Lung (tissue), 16 donors: Measurements from ENCODE around the gene APBB2. TPM values are rescaled to one million over a fixed set of nuclear protein-coding genes. Genes with fewer than 3 reads are reported as not detected.

Source experiments
- ATAC-seq: fragments of 200-7000 bp; cut with Tn5 transposase; one replicate; pipeline ENCODE4 v1.9.1; 2020; ENCODE audit warnings: moderate number of reproducible peaks; ENCODE audit not compliant: insufficient read depth, low FRiP score
- DNase-seq, 3 donors: peaks; one replicate each; pipeline ENCODE4 v3.0.0-alpha.2; 2013 to 2017
- H3K27ac ChIP-seq, 2 donors: one replicate each; pipeline ENCODE4 v1.5.1; 2013; ENCODE audit warnings: mild to moderate bottlenecking in 2 of 2, moderate library complexity in 2 of 2, control low read depth in 1 of 2, inconsistent platforms in 1 of 2, low read depth in 1 of 2, low read length in 1 of 2
- H3K27me3 ChIP-seq, 3 donors: one replicate each; pipeline ENCODE4 v1.5.1; 2013; ENCODE audit warnings: low read length in 2 of 3; ENCODE audit not compliant: control insufficient read depth in 3 of 3, insufficient read depth in 3 of 3
- H3K36me3 ChIP-seq, 4 donors: one replicate each; pipeline ENCODE4 v1.5.1; 2013; ENCODE audit warnings: low read length in 4 of 4, mild to moderate bottlenecking in 1 of 4, moderate library complexity in 1 of 4; ENCODE audit not compliant: control insufficient read depth in 4 of 4, insufficient read depth in 4 of 4
- H3K4me1 ChIP-seq, 5 donors: one replicate each; pipeline ENCODE4 v1.5.1; 2013; ENCODE audit warnings: low read length in 5 of 5, mild to moderate bottlenecking in 2 of 5, moderate library complexity in 1 of 5; ENCODE audit not compliant: control insufficient read depth in 5 of 5, insufficient read depth in 5 of 5
- H3K4me3 ChIP-seq: one replicate; pipeline ENCODE4 v1.5.1; 2013; ENCODE audit warnings: mild to moderate bottlenecking, control low read depth, moderate library complexity
- H3K9ac ChIP-seq, 2 donors: one replicate each; pipeline ENCODE4 v1.5.1; 2013; ENCODE audit warnings: low read length in 2 of 2, control low read depth in 1 of 2; ENCODE audit not compliant: insufficient read depth in 1 of 2
- H3K9me3 ChIP-seq, 4 donors: one replicate each; pipeline ENCODE4 v1.5.1; 2013; ENCODE audit warnings: low read length in 3 of 4, mild to moderate bottlenecking in 1 of 4, moderate library complexity in 1 of 4; ENCODE audit not compliant: control insufficient read depth in 4 of 4, insufficient read depth in 3 of 4
- WGBS, 2 donors: extraction: QIAGEN DNeasy Blood & Tissue Kit; methylation state at CpG; one replicate each; pipeline ENCODE4 v1.1.7; 2013; 5-methylcytosine and 5-hydroxymethylcytosine counted together
- long read RNA-seq, 5 donors: transcript quantifications; one replicate each; lab custom pipeline, GENCODE V29; 2026
- polyA plus RNA-seq, 2 donors: library from polyadenylated mRNA; stranded (reverse); fragments of 200-250 nt; gene quantifications; one replicate each; pipeline ENCODE4 v1.2.1, GENCODE V29; 2013
- total RNA-seq, 2 donors: library from RNA; depleted of rRNA in 1 of 2; stranded (reverse); fragments of >200 nt in 1 of 2; gene quantifications; one replicate each; pipeline ENCODE4 v1.2.1, GENCODE V29; 2014 to 2021
- TF ChIP-seq, protein P1 (sequence below): IDR thresholded peaks from 2 replicates; pipeline ENCODE4 v1.5.1; 2012; ENCODE audit warnings: mild to moderate bottlenecking; ENCODE audit errors: control extremely low read depth, extremely low read depth
- donor health status: control.
- donor health status: control.
- donor health status: Bipolar disorder and iron deficiency.
- donor health status: healthy.
- donor health status: DM: yes; HTN: yes; CAD: no.

Gene APBB2
- total RNA-seq (10 to 100 TPM; 65.9 to 99.0 TPM), polyA plus RNA-seq (10 to 100 TPM; 13.3 to 14.9 TPM)
- long read RNA-seq, donor 1, full-length matches to known transcripts: 4 of 21 reads
- long read RNA-seq, donor 1, partial matches to known transcripts: 17 of 21 reads
- long read RNA-seq, donor 1, other reads (novel, unspliced or antisense): 0 of 21 reads
- long read RNA-seq, donor 2: 0 reads
- long read RNA-seq, donor 3: 0 reads
- long read RNA-seq, donor 4: 0 reads
- long read RNA-seq, donor 5, partial matches to known transcripts: 0 of 6 reads
- long read RNA-seq, donor 5, other reads (novel, unspliced or antisense): 0 of 6 reads

DNA sequence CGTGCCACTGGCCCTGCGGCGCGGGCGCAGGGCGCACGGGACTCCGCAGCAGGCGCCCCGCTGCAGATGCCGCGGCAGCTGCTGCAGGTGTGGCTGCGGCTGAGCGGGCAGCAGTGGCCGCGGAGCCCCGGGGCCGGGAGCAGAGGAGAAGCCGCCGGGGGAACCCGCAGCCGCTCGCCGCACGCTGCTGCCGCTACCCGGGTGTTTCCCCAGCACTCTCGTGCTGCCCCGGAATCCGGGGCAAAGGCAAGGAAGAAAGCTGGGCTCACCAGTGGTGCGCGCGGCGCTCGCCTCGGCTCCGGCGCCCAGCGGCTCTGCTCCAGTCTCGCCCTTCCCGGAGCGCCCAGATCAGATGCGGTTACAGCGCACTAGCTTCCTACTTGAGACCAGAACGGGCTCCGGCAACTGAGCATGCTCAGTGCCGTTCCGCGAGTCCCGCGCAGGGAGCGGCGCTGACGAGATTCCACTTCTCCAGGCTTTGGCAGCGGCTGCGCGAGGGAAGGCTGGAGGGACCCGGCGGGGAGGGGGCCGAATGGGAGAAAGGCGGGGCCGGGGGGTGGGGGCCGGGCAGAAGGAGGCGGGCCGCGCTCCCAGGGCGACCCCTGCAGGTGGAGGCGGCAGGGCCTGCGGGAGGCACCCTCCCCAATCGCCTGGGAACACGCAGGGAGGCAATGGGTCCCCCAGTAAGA, at the start of gene APBB2:
APBB2 (minus strand) TSS at position 407 of the 689 bp plus-strand sequence. CDS start 181,288 bp downstream, outside the sequence.
- Histone ChIP-seq H3K27me3 (no peaks in the 10 kb centered on the region), H3K9me3 (no peaks in the 10 kb centered on the region), H3K4me1 (peaks cover 0 to 24% (median 14%) of the 10 kb centered on the region in 5 donors), H3K36me3 (no peaks in the 10 kb centered on the region), H3K27ac (peak within 1 kb of the TSS; percentile 81 to 84), H3K4me3 (peak within 1 kb of the TSS; percentile 77), H3K9ac (peak within 1 kb of the TSS in 1 of 2 donors; percentile 76)
- TF ChIP-seq, protein P1, sequence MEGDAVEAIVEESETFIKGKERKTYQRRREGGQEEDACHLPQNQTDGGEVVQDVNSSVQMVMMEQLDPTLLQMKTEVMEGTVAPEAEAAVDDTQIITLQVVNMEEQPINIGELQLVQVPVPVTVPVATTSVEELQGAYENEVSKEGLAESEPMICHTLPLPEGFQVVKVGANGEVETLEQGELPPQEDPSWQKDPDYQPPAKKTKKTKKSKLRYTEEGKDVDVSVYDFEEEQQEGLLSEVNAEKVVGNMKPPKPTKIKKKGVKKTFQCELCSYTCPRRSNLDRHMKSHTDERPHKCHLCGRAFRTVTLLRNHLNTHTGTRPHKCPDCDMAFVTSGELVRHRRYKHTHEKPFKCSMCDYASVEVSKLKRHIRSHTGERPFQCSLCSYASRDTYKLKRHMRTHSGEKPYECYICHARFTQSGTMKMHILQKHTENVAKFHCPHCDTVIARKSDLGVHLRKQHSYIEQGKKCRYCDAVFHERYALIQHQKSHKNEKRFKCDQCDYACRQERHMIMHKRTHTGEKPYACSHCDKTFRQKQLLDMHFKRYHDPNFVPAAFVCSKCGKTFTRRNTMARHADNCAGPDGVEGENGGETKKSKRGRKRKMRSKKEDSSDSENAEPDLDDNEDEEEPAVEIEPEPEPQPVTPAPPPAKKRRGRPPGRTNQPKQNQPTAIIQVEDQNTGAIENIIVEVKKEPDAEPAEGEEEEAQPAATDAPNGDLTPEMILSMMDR: peak; percentile 33
- 0 to 1% methylated on average over 60 to 71 of the region's 71 CpGs for WGBS, 2 donors
- DNase-seq (peak; percentile 98 to 99 (median 99)), ATAC-seq (peak; percentile 84)

DNA sequence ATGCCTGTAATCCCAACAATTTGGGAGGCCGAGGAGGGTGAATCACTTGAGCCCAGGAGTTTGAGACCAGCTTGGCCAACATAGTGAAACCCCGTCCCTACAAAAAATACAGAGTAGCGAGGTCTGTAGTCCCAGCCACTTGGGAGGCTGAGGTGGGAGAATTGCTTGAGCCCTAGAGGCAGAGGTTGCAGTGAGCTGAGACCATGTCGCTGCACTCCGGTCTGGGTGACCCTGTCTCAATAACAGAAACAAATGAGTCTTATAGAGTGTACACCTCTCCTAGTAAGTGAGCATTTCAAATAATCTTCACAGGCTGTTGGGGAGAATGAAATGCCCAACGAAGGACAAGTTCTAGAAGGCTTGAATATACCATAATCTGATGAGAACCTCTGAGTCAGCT, 47.9 kb upstream of the APBB2 start:
- DNase-seq: no peak
- H3K9ac ChIP-seq: no peak overlapping the region
- H3K4me3 ChIP-seq: no peak overlapping the region
- peaks cover 0 to 15% (median 0%) of the 10 kb centered on the region in 3 donors for H3K27me3 ChIP-seq
- peaks cover 2 to 10% (median 5%) of the 10 kb centered on the region in 5 donors for H3K4me1 ChIP-seq
- peaks cover 0 to 5% (median 0%) of the 10 kb centered on the region in 4 donors for H3K9me3 ChIP-seq
- H3K36me3 ChIP-seq: no peaks in the 10 kb centered on the region
- WGBS, 2 donors: 95 to 97% methylated on average over 6 of the region's 6 CpGs
- no peak for ATAC-seq
- TF ChIP-seq, protein P1: no peak
- no peak overlapping the region for H3K27ac ChIP-seq

DNA sequence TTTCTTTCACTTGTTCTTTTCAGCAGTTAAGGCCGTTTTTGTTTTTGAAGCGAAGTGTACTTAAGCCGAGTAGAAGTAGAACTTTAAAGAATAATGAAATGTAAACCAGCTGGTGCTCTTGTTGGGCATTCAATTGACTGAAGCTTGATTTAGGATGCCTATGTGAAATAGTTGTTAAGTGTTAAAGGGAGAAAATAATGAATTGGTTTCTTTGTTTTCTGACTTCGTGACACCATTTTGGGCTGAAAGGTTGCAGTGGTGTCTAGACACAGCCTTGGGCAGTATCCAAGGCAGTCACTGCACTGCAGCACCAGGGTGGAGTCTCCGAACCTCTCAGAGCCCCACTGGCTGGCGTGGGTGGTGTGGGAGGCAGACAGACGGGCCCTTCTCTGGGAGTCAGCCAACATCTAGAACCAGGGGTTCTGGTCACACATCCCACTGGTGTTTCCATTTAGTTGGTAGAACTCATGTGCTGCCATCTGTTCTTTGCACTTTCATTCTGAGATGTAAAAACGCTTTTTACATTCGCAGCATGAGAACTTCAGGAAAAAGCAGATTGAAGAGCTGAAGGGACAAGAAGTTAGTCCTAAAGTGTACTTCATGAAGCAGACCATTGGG, 45.9 kb upstream of the APBB2 start:
- DNase-seq (no peak), ATAC-seq (no peak)
- Histone ChIP-seq H3K4me3 (no peak overlapping the region), H3K27ac (no peak overlapping the region), H3K9ac (no peak overlapping the region), H3K4me1 (peaks cover 2 to 16% (median 5%) of the 10 kb centered on the region in 5 donors), H3K27me3 (peaks cover 0 to 29% (median 11%) of the 10 kb centered on the region in 3 donors), H3K36me3 (no peaks in the 10 kb centered on the region), H3K9me3 (peaks cover 0 to 7% (median 0%) of the 10 kb centered on the region in 4 donors)
- TF ChIP-seq, protein P1: no peak
- WGBS, 2 donors: 90 to 91% methylated on average over 9 of the region's 9 CpGs
